IPS-20b (cell line): ENCODE measurements around the gene MEF2C.
"Not testable (repeated sequence)": the region's sequence is repeated elsewhere in the genome, so short reads cannot be mapped to it uniquely, and the experiment has no call there.

Experiments
- H3K27ac ChIP-seq: one replicate; pipeline ENCODE4 v1.5.1; 2013; ENCODE audit warnings: low read length
- H3K27me3 ChIP-seq: 2 replicates; pipeline ENCODE4 v1.6.1; 2013; ENCODE audit warnings: mild to moderate bottlenecking, low read length, inconsistent platforms; ENCODE audit not compliant: insufficient read depth
- H3K36me3 ChIP-seq: 2 replicates; pipeline ENCODE4 v1.6.1; 2013; ENCODE audit warnings: low read depth, mild to moderate bottlenecking, inconsistent platforms, low read length, moderate library complexity; ENCODE audit not compliant: insufficient read depth
- H3K4me1 ChIP-seq: 2 replicates; pipeline ENCODE4 v1.6.1; 2013; ENCODE audit warnings: mild to moderate bottlenecking, control low read depth, inconsistent platforms, low read length, moderate library complexity; ENCODE audit not compliant: insufficient read depth
- H3K4me3 ChIP-seq: 2 replicates; pipeline ENCODE4 v1.5.1; 2013; ENCODE audit warnings: mild to moderate bottlenecking, low read length, inconsistent platforms
- H3K9ac ChIP-seq: 2 replicates; pipeline ENCODE4 v1.6.1; 2013; ENCODE audit warnings: low read depth, mild to moderate bottlenecking, inconsistent platforms, low read length, moderate library complexity
- H3K9me3 ChIP-seq: 2 replicates; pipeline ENCODE4 v1.6.1; 2013; ENCODE audit warnings: mild to moderate bottlenecking, low read depth, low read length, inconsistent platforms; ENCODE audit not compliant: insufficient read depth

The MEF2C gene

DNA sequence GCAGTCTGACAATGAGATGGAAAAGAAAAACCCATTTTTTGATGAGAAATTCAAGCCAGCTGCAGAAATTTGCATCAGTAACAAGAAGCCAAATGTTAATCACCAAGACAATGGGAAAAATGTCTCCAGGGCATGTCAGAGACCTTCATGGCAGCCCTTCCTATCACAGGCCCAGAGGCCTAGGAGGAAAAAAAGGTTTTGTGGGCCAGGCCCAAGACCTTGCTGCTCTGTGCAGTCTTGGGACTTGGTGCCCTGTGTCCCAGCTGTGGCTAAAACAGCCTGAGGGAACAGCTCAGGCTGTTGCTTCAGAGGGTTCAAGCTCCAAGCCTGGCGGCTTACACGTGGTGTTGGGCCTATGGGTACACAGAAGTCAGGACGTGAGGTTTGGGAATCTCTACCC, 26.6 kb downstream of the MEF2C start:
- H3K4me1 ChIP-seq, H3K27ac ChIP-seq, H3K9ac ChIP-seq, H3K27me3 ChIP-seq, H3K36me3 ChIP-seq, H3K4me3 ChIP-seq: not testable (repeated sequence)
- H3K9me3 ChIP-seq = peaks cover 23% of the 10 kb centered on the region; the same call in 1 of the 2 replicates

DNA sequence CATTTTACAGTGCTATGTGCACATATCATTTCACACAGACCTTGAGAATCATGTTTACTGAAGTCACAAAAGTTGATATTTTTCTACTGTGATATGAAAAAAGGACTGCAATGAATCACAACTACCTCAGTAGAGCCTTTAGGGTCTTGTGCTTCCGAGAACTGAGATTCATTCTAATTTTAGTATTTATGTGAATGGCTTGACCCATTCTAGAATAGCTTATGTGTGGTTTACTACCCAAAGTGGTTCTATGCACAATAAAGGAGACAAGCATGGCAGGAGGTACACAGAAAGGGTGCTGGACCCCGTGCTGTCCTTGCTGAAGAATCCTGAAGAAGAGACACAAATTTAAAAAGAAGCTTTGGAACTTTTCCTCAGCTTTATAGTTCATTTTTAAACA, 28.2 kb downstream of the MEF2C start:
- no peak overlapping the region for H3K27ac ChIP-seq
- peaks cover 23% of the 10 kb centered on the region; the same call in 1 of the 2 replicates for H3K9me3 ChIP-seq
- no peak overlapping the region for H3K4me3 ChIP-seq
- no peaks in the 10 kb centered on the region for H3K4me1 ChIP-seq
- no peak overlapping the region for H3K9ac ChIP-seq
- no peaks in the 10 kb centered on the region for H3K36me3 ChIP-seq
- no peaks in the 10 kb centered on the region for H3K27me3 ChIP-seq

DNA sequence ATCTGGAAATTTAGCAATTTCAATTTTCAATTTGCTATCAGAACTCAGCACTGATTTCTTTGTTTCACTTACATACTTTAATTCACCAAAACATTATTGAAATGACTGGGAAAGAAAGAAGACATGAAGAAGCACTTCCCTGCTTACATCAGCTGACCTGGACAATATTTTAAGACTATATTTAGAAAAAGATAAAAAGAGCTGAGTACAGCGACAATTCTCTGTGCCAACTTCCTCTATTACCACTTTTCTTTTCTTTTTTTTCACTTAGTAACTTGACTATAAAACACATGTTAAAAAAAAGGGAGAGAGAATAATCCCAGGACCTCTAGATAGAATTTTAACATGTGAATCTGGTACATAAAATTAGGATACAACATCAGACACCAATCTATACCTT, 35.6 kb downstream of the MEF2C start:
- Histone ChIP-seq H3K9me3 (no peaks in the 10 kb centered on the region), H3K27ac (no peak overlapping the region), H3K4me3 (no peak overlapping the region), H3K9ac (no peak overlapping the region), H3K4me1 (no peaks in the 10 kb centered on the region), H3K27me3 (no peaks in the 10 kb centered on the region), H3K36me3 (no peaks in the 10 kb centered on the region)

DNA sequence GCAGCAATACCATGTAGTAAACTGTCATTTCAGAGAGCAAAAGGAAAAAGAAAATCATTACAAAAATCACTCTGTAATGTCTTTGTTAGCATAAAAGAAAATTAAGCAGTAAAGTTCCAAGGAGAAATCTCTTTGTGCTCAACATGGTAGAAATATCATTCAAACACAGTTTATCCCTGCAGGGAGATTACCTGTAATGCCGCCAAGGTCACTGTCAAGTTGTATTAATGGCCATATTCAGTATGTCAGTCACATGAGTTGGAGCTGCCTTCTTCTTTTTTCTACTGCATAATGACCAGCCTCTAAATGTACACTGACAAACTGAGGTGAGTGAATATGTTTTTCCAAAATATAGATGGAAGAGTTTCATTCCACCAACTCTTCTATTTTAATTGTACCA, 36.5 kb downstream of the MEF2C start:
- H3K36me3 ChIP-seq = no peaks in the 10 kb centered on the region
- H3K27me3 ChIP-seq = no peaks in the 10 kb centered on the region
- H3K4me1 ChIP-seq = no peaks in the 10 kb centered on the region
- no peaks in the 10 kb centered on the region for H3K9me3 ChIP-seq
- H3K9ac ChIP-seq = no peak overlapping the region
- no peak overlapping the region for H3K27ac ChIP-seq
- H3K4me3 ChIP-seq = no peak overlapping the region

DNA sequence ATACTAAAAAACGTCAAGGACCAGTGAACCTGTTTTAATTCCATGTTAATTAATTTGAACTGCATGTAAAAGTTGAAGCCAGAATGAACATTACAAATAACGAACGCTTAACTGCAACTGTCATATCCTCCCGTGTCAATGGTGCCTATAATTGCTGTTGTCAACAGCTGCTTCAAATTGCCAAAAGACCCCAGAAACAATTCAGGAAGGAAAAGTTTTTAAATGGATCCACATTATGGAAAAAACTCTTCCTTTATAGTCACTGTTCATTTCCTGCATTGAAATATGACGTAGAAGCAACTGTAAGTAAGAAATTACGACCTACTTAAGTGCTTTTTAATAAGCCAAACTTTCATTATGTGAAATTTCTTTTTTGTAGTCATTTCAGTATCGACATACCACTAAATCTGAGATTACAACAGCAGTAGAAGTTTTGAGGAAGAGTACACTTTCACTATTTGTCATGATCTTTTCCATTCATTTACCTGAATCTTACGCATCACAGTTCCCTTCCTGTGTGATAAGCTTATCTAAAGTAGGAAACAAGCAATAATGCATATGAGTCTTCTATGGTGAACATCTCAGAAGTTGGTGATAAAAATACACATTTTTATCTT, 37.8 kb downstream of the MEF2C start:
- H3K9ac ChIP-seq = no peak overlapping the region
- no peaks in the 10 kb centered on the region for H3K9me3 ChIP-seq
- H3K4me1 ChIP-seq = no peaks in the 10 kb centered on the region
- H3K4me3 ChIP-seq = no peak overlapping the region
- H3K27ac ChIP-seq = no peak overlapping the region
- no peaks in the 10 kb centered on the region for H3K27me3 ChIP-seq
- H3K36me3 ChIP-seq = no peaks in the 10 kb centered on the region

DNA sequence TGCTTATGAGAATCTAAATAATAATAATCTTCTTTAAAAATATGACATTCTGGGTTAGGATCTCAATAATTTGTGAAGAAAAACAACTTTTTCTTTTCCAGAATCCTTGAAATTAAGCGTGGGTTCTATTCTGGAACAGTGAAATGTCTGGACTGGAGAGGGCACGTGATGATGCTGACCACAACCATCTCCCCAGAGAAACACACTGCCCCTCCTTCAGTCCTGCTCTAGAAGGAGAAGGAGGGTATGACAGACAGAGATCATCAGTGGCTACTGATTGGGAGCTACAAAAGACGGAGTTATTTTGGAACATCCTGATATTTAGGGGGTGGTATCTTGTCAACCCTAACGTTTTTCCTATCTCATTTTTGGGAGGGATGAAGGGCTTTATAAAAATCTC, 40.2 kb downstream of the MEF2C start:
- H3K9ac ChIP-seq = no peak overlapping the region
- no peak overlapping the region for H3K4me3 ChIP-seq
- no peaks in the 10 kb centered on the region for H3K36me3 ChIP-seq
- no peak overlapping the region for H3K27ac ChIP-seq
- no peaks in the 10 kb centered on the region for H3K27me3 ChIP-seq
- no peaks in the 10 kb centered on the region for H3K9me3 ChIP-seq
- no peaks in the 10 kb centered on the region for H3K4me1 ChIP-seq

DNA sequence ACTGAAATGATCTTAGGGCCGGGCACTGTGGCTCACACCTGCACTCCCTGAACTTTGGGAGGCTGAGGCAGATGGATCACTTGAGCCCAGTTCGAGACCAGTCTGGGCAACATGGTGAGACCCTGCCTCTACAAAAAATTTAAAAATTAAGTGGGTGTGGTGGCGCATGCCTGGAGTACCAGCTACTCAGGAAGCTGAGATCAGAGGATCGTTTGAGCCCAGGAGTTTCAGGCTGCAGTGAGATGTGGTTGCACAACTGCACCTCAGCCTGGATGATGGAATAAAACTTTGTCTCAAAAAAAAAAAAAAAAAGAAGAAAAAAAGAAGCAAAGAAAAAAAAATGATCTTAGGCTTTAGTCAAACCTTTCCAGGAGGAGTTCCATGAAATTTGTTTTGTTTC, 41.8 kb downstream of the MEF2C start:
- no peak overlapping the region for H3K9ac ChIP-seq

DNA sequence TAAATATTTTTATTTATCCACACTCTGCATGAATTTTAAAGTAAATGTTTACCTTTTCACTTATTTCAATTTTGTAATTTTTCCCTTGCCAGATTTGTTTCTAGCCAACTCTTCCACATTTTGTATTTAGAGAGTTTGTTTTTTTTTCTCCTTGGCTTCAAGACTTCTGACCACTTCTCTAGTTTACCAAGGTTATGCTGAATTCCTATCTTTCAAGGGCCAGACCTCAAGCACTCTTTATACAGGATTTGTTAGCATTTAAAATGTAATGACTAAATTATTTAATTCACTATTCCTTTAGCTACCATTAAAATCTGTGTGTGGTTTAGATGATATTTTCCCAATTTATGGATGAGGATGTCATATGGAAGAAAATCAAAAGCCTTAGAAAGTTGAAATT, 42.5 kb downstream of the MEF2C start:
- Histone ChIP-seq H3K9me3 (no peaks in the 10 kb centered on the region), H3K27me3 (no peaks in the 10 kb centered on the region), H3K9ac (no peak overlapping the region), H3K27ac (no peak overlapping the region), H3K4me3 (no peak overlapping the region), H3K36me3 (no peaks in the 10 kb centered on the region), H3K4me1 (peaks cover 6% of the 10 kb centered on the region; the same call in 1 of the 2 replicates)

More for the DNA sequence above, 41.8 kb downstream of the MEF2C start:
- Histone ChIP-seq H3K27me3 (no peaks in the 10 kb centered on the region), H3K9me3 (no peaks in the 10 kb centered on the region), H3K4me3 (no peak overlapping the region), H3K4me1 (peaks cover 5% of the 10 kb centered on the region; the same call in 1 of the 2 replicates), H3K36me3 (no peaks in the 10 kb centered on the region), H3K27ac (no peak overlapping the region)

DNA sequence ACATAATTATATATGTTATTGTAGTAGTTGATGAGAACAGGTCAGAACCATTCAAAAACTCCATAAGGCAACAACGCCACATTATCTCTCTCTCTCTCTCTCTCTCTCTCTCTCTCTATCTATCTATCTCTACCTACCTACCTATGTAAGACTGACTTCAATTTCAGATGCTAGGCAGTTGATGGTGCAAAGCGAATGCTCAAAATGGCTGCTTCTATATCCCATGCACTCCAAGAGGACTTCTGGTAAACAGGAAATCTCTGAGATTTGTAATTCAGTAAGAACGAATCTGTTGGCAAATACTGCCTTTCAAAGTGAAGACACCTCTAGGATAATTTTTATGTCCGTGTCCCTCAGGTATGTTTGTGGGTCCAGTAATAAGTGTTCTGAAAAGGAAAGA, 43.7 kb downstream of the MEF2C start:
- Histone ChIP-seq H3K4me1 (peaks cover 6% of the 10 kb centered on the region; the same call in 1 of the 2 replicates), H3K9me3 (no peaks in the 10 kb centered on the region), H3K4me3 (no peak overlapping the region), H3K27ac (no peak overlapping the region), H3K27me3 (no peaks in the 10 kb centered on the region), H3K9ac (no peak overlapping the region), H3K36me3 (no peaks in the 10 kb centered on the region)

DNA sequence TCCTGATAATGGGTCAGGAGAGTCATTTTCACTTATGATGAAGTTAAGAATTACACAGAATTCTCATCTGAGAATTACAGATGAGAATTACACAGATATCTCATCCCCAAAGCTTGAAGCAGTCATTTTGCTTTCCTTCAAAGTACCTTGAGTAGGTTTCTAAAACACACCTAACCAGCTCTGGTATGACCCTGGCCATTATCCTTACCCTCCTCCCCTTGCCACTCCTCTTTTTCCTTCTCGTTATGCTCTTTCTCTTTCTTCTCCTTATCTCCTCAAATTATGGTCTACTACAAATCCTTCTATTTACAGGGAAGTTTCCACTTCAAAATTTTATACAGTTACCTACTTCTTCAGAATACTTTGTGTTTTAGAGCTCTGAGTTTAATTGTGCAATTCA, 44.5 kb downstream of the MEF2C start:
- Histone ChIP-seq H3K27ac (no peak overlapping the region), H3K9me3 (no peaks in the 10 kb centered on the region), H3K4me3 (no peak overlapping the region), H3K27me3 (no peaks in the 10 kb centered on the region), H3K4me1 (peaks cover 6% of the 10 kb centered on the region; the same call in 1 of the 2 replicates), H3K9ac (no peak overlapping the region), H3K36me3 (no peaks in the 10 kb centered on the region)

DNA sequence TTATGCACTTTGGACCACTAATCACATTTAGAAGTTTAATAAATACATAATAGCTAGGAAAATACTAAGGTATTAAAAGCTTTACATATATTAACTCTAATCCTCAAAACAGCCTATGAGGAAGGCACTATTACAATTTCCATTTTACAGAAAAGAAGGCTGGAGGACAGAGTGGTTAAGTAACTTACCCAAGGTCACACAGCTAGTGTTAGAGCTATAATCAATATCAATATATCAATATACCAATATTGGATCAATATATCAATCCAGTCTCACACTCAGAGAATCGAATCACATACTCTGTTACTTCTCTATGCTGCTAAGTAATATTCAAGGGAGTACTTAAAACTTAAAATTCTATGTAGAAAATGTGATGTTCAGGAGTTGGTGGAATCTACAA, 45.2 kb downstream of the MEF2C start:
- Histone ChIP-seq H3K27me3 (no peaks in the 10 kb centered on the region), H3K9me3 (no peaks in the 10 kb centered on the region), H3K27ac (no peak overlapping the region), H3K9ac (no peak overlapping the region), H3K4me1 (peaks cover 6% of the 10 kb centered on the region; the same call in 1 of the 2 replicates), H3K4me3 (no peak overlapping the region), H3K36me3 (no peaks in the 10 kb centered on the region)

DNA sequence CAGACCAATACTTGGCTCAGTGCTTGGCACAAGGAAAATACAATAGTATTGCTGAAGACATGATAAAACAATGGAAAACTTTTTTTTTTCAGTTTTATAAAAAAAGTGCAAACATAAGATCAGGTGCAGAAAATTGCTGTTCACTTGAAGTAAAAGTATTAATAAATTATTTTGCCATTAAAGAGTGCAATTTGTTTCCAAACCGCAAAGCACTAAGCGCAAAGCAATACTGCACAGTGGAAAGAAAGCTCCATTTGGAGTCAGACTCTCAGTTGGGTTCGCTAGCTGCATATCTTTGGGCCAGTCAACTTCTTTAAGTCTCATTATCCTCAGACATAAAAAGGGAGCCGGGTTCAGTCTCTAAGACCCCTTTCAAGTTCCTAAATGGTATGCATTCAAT, 45.8 kb downstream of the MEF2C start:
- H3K36me3 ChIP-seq = no peaks in the 10 kb centered on the region
- H3K4me3 ChIP-seq = no peak overlapping the region
- no peaks in the 10 kb centered on the region for H3K27me3 ChIP-seq
- H3K27ac ChIP-seq = no peak overlapping the region
- no peaks in the 10 kb centered on the region for H3K9me3 ChIP-seq
- H3K4me1 ChIP-seq = peaks cover 6% of the 10 kb centered on the region; the same call in 1 of the 2 replicates
- H3K9ac ChIP-seq = no peak overlapping the region
